ENCODE results near the gene IGLL1. TPM values are rescaled to one million over a fixed set of nuclear protein-coding genes. Genes with fewer than 3 reads are reported as not detected.
"Not testable (repeated sequence)": the region's sequence is repeated elsewhere in the genome, so short reads cannot be mapped to it uniquely, and the experiment has no call there.

The IGLL1 gene
- total and polyA plus RNA-seq, 2 experiments from 2014 or later: not detected

DNA sequence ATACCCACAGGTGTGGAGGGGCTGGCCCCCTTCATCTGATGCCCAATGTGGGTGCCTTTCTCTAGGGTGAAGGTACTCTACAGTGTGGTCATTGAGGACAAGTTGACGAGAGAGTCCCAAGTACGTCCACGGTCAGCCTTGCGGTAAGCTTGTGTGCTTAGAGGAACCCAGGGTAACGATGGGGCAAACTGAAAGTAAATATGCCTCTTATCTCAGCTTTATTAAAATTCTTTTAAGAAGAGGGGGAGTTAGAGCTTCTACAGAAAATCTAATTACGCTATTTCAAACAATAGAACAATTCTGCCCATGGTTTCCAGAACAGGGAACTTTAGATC is 41.4 kb downstream of the IGLL1 start:
- H3K4me3 ChIP-seq; H3K4me3 Mint-ChIP-seq; H3K9me2 ChIP-seq (ENCODE audit: insufficient read depth); H3K36me3 ChIP-seq (ENCODE audit: insufficient read depth); H3K27ac Mint-ChIP-seq; H3K79me2 ChIP-seq (replicated peaks; ENCODE audit: insufficient read depth); H2AFZ ChIP-seq; H4K20me1 ChIP-seq (replicated peaks; ENCODE audit: insufficient read depth); H3K36me3 Mint-ChIP-seq (ENCODE audit: low read depth); H3K9me3 Mint-ChIP-seq; DNase-seq (ENCODE audit: low spot score); H3K27ac ChIP-seq (ENCODE audit: low read depth); H3F3A ChIP-seq (replicated peaks; ENCODE audit: low read depth); ATAC-seq: not testable (repeated sequence)
- Histone ChIP-seq H3K4me1 (ENCODE audit: insufficient read depth) (peaks cover 45% of the 10 kb centered on the region), H3K27me3 (ENCODE audit: insufficient read depth) (peaks cover 22% of the 10 kb centered on the region), H3K4me2 (peak overlapping the region; percentile 58)
- Mint-ChIP-seq H3K27me3 (ENCODE audit: insufficient read depth, low read depth, poor library complexity) (peaks cover 31% of the 10 kb centered on the region), H3K4me1 (peaks cover 48% of the 10 kb centered on the region)

DNA sequence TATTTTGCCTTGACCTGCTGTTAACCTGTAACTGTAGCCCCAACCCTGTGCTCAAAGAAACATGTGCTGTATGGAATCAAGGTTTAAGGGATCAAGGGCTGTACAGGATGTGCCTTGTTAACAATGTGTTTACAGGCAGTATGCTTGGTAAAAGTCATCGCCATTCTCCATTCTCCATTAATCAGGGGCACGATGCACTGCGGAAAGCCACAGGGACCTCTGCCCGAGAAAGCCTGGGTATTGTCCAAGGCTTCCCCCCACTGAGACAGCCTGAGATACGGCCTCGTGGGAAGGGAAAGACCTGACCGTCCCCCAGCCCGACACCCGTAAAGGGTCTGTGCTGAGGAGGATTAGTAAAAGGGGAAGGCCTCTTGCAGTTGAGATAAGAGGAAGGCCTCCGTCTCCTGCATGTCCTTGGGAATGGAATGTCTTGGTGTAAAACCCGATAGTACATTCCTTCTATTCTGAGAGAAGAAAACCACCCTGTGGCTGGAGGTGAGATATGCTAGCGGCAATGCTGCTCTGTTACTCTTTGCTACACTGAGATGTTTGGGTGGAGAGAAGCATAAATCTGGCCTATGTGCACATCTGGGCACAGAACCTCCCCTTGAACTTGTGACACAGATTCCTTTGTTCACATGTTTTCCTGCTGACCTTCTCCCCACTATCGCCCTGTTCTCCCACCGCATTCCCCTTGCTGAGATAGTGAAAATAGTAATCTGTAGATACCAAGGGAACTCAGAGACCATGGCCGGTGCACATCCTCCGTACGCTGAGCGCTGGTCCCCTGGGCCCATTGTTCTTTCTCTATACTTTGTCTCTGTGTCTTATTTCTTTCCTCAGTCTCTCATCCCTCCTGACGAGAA is 42.0 kb downstream of the IGLL1 start:
- not testable (repeated sequence) for H3K27ac ChIP-seq (ENCODE audit: low read depth); H3K27ac Mint-ChIP-seq; H2AFZ ChIP-seq; H3K36me3 Mint-ChIP-seq (ENCODE audit: low read depth); H3K9me3 Mint-ChIP-seq; H3K4me3 Mint-ChIP-seq; H3K36me3 ChIP-seq (ENCODE audit: insufficient read depth); ATAC-seq; H3K9me2 ChIP-seq (ENCODE audit: insufficient read depth); H4K20me1 ChIP-seq (replicated peaks; ENCODE audit: insufficient read depth); H3F3A ChIP-seq (replicated peaks; ENCODE audit: low read depth); H3K79me2 ChIP-seq (replicated peaks; ENCODE audit: insufficient read depth)
- peak; percentile 73 for DNase-seq (ENCODE audit: low spot score)
- TF ChIP-seq, protein P1, sequence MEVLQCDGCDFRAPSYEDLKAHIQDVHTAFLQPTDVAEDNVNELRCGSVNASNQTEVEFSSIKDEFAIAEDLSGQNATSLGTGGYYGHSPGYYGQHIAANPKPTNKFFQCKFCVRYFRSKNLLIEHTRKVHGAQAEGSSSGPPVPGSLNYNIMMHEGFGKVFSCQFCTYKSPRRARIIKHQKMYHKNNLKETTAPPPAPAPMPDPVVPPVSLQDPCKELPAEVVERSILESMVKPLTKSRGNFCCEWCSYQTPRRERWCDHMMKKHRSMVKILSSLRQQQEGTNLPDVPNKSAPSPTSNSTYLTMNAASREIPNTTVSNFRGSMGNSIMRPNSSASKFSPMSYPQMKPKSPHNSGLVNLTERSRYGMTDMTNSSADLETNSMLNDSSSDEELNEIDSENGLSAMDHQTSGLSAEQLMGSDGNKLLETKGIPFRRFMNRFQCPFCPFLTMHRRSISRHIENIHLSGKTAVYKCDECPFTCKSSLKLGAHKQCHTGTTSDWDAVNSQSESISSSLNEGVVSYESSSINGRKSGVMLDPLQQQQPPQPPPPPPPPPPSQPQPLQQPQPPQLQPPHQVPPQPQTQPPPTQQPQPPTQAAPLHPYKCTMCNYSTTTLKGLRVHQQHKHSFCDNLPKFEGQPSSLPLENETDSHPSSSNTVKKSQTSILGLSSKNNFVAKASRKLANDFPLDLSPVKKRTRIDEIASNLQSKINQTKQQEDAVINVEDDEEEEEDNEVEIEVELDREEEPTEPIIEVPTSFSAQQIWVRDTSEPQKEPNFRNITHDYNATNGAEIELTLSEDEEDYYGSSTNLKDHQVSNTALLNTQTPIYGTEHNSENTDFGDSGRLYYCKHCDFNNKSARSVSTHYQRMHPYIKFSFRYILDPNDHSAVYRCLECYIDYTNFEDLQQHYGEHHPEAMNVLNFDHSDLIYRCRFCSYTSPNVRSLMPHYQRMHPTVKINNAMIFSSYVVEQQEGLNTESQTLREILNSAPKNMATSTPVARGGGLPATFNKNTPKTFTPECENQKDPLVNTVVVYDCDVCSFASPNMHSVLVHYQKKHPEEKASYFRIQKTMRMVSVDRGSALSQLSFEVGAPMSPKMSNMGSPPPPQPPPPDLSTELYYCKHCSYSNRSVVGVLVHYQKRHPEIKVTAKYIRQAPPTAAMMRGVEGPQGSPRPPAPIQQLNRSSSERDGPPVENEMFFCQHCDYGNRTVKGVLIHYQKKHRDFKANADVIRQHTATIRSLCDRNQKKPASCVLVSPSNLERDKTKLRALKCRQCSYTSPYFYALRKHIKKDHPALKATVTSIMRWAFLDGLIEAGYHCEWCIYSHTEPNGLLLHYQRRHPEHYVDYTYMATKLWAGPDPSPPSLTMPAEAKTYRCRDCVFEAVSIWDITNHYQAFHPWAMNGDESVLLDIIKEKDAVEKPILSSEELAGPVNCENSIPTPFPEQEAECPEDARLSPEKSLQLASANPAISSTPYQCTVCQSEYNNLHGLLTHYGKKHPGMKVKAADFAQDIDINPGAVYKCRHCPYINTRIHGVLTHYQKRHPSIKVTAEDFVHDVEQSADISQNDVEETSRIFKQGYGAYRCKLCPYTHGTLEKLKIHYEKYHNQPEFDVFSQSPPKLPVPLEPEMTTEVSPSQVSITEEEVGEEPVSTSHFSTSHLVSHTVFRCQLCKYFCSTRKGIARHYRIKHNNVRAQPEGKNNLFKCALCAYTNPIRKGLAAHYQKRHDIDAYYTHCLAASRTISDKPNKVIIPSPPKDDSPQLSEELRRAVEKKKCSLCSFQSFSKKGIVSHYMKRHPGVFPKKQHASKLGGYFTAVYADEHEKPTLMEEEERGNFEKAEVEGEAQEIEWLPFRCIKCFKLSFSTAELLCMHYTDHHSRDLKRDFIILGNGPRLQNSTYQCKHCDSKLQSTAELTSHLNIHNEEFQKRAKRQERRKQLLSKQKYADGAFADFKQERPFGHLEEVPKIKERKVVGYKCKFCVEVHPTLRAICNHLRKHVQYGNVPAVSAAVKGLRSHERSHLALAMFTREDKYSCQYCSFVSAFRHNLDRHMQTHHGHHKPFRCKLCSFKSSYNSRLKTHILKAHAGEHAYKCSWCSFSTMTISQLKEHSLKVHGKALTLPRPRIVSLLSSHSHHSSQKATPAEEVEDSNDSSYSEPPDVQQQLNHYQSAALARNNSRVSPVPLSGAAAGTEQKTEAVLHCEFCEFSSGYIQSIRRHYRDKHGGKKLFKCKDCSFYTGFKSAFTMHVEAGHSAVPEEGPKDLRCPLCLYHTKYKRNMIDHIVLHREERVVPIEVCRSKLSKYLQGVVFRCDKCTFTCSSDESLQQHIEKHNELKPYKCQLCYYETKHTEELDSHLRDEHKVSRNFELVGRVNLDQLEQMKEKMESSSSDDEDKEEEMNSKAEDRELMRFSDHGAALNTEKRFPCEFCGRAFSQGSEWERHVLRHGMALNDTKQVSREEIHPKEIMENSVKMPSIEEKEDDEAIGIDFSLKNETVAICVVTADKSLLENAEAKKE (CRISPR knock-in tag; IDR thresholded peaks at IDR 0.05): 0 out of 2 replicates have a peak, but pooled peaks have one; percentile 51
- H3K27me3 ChIP-seq (ENCODE audit: insufficient read depth): peaks cover 22% of the 10 kb centered on the region
- H3K4me1 ChIP-seq (ENCODE audit: insufficient read depth): peaks cover 49% of the 10 kb centered on the region
- H3K4me1 Mint-ChIP-seq: peaks cover 54% of the 10 kb centered on the region
- H3K27me3 Mint-ChIP-seq (ENCODE audit: insufficient read depth, low read depth, poor library complexity): peaks cover 31% of the 10 kb centered on the region
- peak overlapping the region; percentile 65 for H3K4me2 ChIP-seq
- H3K4me3 ChIP-seq: peak overlapping the region; percentile 50; the same call in 1 of the 2 replicates

Data from GM23338 (cell line).